Suprapubic skin (tissue), 3 donors: ENCODE measurements around the gene ADARB1.
"Not testable (repeated sequence)": the region's sequence is repeated elsewhere in the genome, so short reads cannot be mapped to it uniquely, and the experiment has no call there.

Experiments used
- CTCF ChIP-seq, 2 donors: fragments of 200-600 bp in 1 of 2; fragments of 450-650 bp in 1 of 2; sonication (generic) in 1 of 2; IDR thresholded peaks; one replicate each; pipeline ENCODE4 v1.5.1; 2016 to 2019; ENCODE audit warnings: antibody characterized with exemption in 2 of 2, mild to moderate bottlenecking in 1 of 2, moderate library complexity in 1 of 2
- POLR2A ChIP-seq, 2 donors: fragments of 450-650 bp; IDR thresholded peaks; one replicate each; pipeline ENCODE4 v1.6.1; 2017; ENCODE audit warnings: antibody characterized with exemption in 2 of 2, mild to moderate bottlenecking in 2 of 2, moderate library complexity in 2 of 2

GRCh38 chr21:45139003-45139360 lies 64.6 kb downstream of the ADARB1 start:
- TF ChIP-seq POLR2A, CTCF (IDR thresholded peaks at IDR 0.05): not testable (repeated sequence)
